ENCODE results near the gene CRB3.
A peak's percentile ranks its signal among the peaks of the same experiment; 100 is the strongest.
"Not testable (repeated sequence)": the region's sequence is repeated elsewhere in the genome, so short reads cannot be mapped to it uniquely, and the experiment has no call there.

Gene CRB3, protein sequence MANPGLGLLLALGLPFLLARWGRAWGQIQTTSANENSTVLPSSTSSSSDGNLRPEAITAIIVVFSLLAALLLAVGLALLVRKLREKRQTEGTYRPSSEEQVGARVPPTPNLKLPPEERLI

GRCh38 chr19:6464070-6464873, at the start of gene CRB3:
Gene CRB3, plus strand, starts transcription at chr19:6464271. Its CDS starts 431 bp downstream, at chr19:6464702.
- DNase-seq: no peak

DNA sequence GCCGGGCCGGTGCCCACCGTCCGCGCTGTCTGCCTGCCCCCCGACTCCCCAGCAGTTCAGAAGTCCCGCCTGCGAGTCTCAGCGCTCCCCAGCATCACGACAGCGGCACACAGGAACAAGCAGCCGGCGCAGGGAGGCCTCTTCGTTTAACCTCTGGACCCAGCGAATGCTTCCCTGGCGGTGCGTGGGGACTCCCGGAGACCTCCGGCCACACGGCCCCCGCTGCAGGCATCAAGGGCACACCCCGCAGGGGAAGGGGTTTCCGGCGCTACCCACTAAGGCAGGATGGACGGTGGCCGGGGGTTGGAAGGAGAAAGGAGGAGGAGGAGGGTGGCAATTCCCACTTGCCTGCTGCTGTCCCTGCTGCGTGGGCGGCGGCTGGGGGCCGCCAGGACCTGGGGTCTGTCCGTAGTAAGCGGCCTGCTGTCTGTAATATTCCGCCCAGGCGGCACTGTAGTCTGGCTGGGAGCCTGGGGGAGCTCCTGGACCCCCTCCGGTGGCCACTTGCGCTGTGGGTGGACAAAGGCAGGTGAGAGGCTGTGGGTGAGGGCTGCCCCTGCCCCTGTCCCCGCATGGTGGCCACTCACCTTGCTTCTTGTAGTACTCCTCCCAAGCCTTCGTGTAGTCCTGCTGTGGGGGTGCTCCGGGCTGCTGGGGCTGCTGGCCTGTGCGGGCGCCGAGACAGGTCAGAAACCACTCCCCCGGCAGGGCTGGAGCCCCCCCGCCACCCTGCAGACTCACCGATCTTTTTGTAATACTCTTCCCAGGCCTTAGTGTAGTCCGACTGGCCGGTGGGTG, 49.1 kb upstream of the CRB3 start:
- no peak for DNase-seq

DNA sequence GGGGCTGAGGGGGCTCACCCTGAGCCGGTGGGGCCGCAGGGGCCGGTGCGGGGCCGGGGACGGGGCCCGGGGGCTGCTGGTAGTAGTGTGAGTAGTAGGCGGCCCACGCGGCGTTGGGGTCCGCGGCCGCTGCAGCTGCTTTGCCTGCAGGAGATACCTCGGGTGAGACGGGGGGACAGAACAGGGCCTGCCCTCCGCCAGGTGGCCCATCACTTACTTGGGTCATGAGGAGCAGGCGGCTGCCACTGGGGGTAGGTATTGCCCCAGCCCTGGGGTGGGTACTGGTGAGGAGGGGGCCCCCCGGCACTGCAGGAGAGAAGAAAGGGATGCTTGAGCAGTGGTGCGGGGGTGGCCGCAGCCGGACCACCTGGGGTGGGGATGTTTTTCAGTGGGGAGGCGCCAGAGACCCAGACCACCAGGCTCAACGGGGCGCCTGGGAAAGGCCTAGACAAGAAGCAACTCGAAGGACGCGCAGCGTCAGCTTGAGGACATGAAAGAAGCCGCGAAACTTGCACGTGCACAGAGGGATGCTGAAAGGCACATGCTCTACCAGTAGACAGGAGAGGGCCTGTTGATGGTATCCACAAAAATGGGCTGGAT, 48.4 kb upstream of the CRB3 start:
- DNase-seq: no peak

- no peak for DNase-seq
Observed at GRCh38 chr19:6416658-6417405, 47.2 kb upstream of the CRB3 start.

DNA sequence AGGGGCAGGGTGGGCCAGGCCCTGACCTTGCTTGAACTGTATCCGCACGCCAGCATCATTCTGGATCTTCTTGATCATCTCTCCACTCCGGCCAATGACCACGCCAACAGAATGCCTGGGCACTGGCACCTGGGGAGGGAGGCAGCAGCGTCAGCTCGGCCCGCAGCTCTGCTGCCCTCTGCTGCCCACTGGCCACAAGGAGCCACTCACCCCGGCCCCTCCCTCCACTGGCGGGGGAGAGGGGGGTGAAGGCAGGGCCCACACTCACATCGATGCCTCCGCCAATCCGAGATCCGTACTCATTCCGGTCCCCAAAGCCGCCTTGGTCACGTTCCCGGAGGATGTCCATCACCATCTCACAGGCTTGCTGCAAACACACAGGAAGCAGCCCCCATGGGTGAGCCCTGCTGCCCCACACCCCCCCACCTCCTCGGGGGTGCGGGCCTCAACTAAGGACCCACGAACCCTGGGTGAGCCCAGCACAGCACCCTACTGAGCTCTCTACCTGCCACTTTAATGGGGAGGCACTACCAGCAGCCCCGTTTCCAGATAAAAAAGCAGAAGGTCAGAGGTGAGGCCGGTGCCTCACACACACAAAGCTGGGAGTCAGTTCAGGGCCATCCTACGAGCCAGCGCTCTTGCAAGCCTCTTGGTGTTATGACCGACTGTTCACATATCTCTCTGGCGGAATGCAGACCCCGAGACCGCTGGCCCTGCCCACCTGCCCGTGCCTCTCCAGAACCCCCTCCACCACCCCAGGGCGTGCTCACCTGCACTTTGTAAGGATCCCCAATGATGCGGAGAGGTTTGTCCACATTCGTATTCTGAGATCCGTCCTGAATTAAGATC, 46.1 kb upstream of the CRB3 start:
- DNase-seq: no peak

- no peak for DNase-seq
Observed at GRCh38 chr19:6418562-6418932, 45.5 kb upstream of the CRB3 start.

- no peak for DNase-seq
Observed at GRCh38 chr19:6421075-6422014, 42.7 kb upstream of the CRB3 start.

DNA sequence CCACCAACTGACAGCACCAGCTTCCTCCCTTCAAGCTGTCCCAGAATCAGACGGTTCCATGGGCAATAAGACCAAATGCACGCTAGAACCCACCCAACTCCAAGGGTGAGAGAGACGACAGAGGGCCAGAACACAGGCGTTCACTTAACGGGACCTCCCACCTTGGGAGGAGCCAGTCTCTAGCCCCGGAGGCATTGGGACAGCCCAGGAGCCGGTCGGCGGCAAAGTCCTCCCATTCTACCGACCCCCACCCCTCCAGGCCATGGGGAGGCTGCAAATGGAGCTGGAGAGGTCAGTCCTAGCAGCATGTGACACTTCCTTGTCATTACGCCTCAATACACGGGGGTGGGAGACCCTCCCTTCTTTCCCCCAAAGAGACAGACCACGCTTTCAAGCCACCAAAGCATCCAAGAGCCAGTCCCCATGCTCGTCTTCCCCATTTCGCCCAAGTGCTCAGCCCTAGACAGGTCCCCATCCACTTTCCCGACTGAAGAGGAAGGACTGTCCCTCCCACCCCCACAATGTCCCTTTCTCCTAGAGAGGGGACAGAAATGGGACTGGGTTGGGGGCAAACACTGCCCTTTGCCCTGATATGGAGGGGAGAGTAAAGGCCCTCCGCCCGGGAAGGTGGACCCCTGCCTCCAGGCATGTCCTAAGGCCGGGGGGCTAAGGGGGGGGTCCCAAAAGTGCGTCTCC, 40.4 kb upstream of the CRB3 start:
- DNase-seq: peak; percentile 49

- peak; percentile 26 for DNase-seq
Observed at GRCh38 chr19:6424195-6424938, 39.7 kb upstream of the CRB3 start, which contains the start of gene KHSRP. Gene KHSRP, minus strand, starts transcription at chr19:6424811. Its CDS starts 110 bp downstream, at chr19:6424701.

- DNase-seq: peak; percentile 100
Observed at GRCh38 chr19:6424939-6425731, 38.9 kb upstream of the CRB3 start.

DNA sequence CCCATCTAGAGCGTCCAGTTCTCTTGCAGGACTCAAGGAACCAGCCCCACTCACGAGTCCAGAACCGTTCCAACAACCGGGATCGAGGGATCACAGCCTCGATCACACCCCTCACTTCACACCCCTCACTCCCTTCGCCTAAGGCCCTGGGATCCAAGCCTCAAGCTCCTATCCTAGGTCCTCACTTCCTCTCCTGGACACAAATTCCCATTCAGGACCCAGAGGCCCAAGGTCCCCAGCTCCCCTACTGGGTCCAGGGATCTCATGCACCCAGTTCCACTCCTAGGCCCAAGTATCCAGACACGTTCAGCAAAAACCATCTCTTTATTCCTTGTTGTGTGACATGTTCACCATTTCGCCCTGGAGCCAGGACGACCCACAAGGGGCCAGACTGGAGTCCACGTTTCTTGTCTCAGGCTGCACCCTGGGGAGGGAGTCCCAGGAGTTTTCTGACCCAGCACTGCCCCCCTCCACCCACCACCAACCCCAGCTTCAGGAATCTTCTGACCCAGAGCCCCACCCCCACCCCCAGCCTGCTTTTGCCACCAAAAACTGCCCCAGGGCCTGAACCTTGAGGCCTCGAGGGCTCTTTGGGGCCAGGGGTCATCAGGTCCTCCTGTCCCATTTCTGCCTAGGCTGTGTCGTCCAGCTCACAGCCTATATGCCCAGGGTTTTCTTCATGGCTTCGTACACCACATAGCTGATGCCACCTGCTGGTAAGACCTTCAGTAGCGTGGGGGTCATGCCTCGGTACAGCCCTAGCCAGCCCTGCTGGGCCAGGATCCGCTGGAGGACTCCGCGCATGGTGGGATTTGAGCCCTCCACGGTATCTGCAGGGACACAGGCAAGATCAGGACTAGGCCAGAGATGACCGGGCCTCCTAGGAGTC, 38.1 kb upstream of the CRB3 start:
- DNase-seq: no peak

GRCh38 chr19:6427131-6427530, 36.9 kb upstream of the CRB3 start:
- DNase-seq: no peak

- DNase-seq: not testable (repeated sequence)
Observed at GRCh38 chr19:6428692-6429418, 35.2 kb upstream of the CRB3 start.

DNA sequence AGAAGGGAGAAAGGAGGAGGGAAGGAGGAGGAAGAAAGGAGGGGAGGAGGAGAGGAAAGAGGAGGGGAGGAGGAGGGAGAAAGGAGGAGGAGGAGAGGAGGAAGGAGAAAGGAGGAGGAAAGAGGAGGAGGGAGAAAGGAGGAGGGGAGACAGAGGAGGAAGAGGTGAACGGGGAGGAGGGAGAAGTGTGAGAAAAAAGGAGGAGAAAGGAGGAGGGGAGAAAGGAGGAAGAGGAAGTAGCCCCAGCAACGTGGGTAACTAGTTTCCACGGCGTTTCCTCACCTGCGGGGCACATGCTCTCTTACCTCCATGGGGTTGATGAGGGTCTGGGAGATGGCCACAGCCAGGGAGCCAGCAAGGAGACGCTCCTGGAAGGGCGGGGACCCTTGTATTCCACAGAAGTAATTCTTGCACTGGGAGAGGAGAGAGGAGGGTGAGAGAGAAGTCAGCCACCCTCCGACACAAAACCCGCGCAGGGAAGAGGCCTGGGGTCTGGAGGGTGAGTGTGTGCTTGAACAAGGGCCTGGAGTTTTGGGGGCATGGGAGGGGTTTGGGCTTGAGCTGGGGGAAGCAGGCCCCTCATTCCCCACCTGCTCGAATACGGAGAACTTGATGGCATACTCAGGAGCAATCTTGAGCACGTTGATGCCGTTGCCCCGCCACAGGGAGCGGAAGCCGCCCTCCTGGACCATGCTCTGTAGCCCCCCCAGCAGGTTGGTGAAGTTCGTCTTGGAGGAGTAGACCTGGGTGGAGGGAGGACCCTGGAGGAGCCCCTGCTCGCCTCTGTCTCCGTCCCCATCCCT, 34.5 kb upstream of the CRB3 start:
- no peak for DNase-seq

DNA sequence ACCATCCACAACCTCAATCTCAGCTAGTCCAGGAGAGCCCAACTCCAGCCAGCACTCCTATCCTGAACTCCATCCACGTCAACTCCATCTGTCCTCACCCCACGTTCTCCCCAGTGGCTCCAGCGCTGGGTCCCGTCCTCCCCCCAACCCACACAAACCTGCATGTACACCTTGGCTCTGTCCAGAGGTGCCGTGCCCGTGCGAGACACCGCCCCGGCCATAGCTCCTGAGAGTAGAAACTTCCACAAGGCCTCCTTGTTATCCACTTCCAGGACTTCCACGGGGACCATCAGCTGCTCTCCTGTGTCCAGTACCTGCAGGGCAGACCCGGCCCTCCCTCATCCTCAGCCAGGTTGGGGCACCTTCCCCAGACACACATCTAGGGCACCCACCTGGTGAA, 32.2 kb upstream of the CRB3 start:
- no peak for DNase-seq

DNA sequence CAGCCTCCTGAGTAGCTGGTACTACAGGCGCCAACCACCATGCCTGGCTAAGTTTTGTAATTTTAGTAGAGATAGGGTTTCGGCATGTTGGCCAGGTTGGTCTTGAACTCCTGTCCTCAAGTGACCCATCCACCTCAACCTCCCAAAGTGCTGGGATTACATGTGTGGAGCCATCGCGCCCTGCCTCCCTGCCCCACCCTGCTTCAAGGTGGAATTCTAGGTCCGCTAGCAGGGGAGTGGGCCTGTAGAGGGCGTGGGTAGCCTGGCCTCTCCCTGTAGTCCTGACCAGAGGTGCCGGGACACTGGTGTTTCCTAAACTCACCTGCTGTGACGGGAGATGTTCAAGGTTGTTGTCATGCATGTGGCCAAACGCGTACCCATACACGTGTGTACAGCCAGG, 30.9 kb upstream of the CRB3 start:
- DNase-seq: no peak

Data from fibroblast of skin of right biceps (primary cell).